Cardiac muscle cell (in vitro differentiated cells and primary cell): Measurements from ENCODE around the gene TIAM2. TPM values are rescaled to one million over a fixed set of nuclear protein-coding genes. Genes with fewer than 3 reads are reported as not detected.

ENCODE experiments used
- DNase-seq, 2 donors: peaks; one replicate each; pipeline versions ENCODE4 v3.0.0 to v3.0.0-alpha.2; 2010 to 2017; ENCODE audit warnings: low read depth in 1 of 2, low spot score in 1 of 2
- H3K27ac ChIP-seq: fragments of 200-600 bp; sonication (generic); 2 replicates; pipeline ENCODE4 v1.5.1; 2016
- H3K27me3 ChIP-seq: fragments of 200-600 bp; sonication (generic); 2 replicates; pipeline ENCODE4 v1.6.0; 2016; ENCODE audit warnings: control low read depth
- H3K36me3 ChIP-seq: fragments of 200-600 bp; sonication (generic); 2 replicates; pipeline ENCODE4 v1.5.1; 2016; ENCODE audit warnings: control low read depth
- H3K4me1 ChIP-seq: fragments of 200-600 bp; sonication (generic); 2 replicates; pipeline ENCODE4 v1.8.1; 2017; ENCODE audit warnings: low read depth, mild to moderate bottlenecking, mixed run types
- H3K4me3 ChIP-seq: fragments of 200-600 bp; sonication (generic); 2 replicates; pipeline ENCODE4 v1.5.1; 2016; ENCODE audit warnings: mild to moderate bottlenecking
- H3K9me3 ChIP-seq: fragments of 200-600 bp; sonication (generic); 2 replicates; pipeline ENCODE4 v1.5.1; 2017; ENCODE audit warnings: low read depth, mild to moderate bottlenecking, control low read depth
- CTCF ChIP-seq: IDR thresholded peaks from 2 replicates; pipeline ENCODE4 v1.5.1; 2012; ENCODE audit warnings: low read depth, mild to moderate bottlenecking, low read length
- polyA plus RNA-seq: library from polyadenylated mRNA; unstranded; fragments of >200 nt; fragmentation: Nextera tagmentation; extraction: Ambion mirVana; gene quantifications from 2 replicates; pipeline ENCODE4 v1.2.1, GENCODE V29; 2016
- total RNA-seq: library from RNA; depleted of rRNA; stranded (reverse); fragments of >200 nt; gene quantifications from 2 replicates; pipeline ENCODE4 v1.2.3, GENCODE V29; 2016

TIAM2 gene
- total and polyA plus RNA-seq, 2 experiments from 2014 or later, result 3.9 to 12.4 TPM

GRCh38 chr6:155219299-155219698, 224.2 kb downstream of the TIAM2 start:
- H3K36me3 ChIP-seq, result no peaks in the 10 kb centered on the region
- peaks cover 9% of the 10 kb centered on the region for H3K27me3 ChIP-seq
- H3K27ac ChIP-seq, result no peak overlapping the region
- no peaks in the 10 kb centered on the region for H3K4me1 ChIP-seq
- TF ChIP-seq CTCF, result no peak
- H3K9me3 ChIP-seq, result no peaks in the 10 kb centered on the region
- DNase-seq, result no peak
- no peak overlapping the region for H3K4me3 ChIP-seq

- Histone ChIP-seq H3K4me3 (no peak overlapping the region), H3K36me3 (no peaks in the 10 kb centered on the region), H3K9me3 (no peaks in the 10 kb centered on the region), H3K27ac (no peak overlapping the region), H3K4me1 (no peaks in the 10 kb centered on the region), H3K27me3 (peaks cover 12% of the 10 kb centered on the region)
- no peak for DNase-seq
- TF ChIP-seq CTCF, result no peak
These were observed 224.8 kb downstream of the TIAM2 start for GRCh38 chr6:155219858-155220301.

GRCh38 chr6:155221086-155221485, 226.0 kb downstream of the TIAM2 start:
- H3K4me1 ChIP-seq, result no peaks in the 10 kb centered on the region

GRCh38 chr6:155222506-155222905, 227.4 kb downstream of the TIAM2 start:
- Histone ChIP-seq H3K36me3 (no peaks in the 10 kb centered on the region), H3K4me3 (no peak overlapping the region), H3K27me3 (peaks cover 10% of the 10 kb centered on the region), H3K4me1 (no peaks in the 10 kb centered on the region), H3K27ac (no peak overlapping the region), H3K9me3 (no peaks in the 10 kb centered on the region)
- no peak for TF ChIP-seq CTCF
- DNase-seq, result no peak

More at GRCh38 chr6:155221086-155221485, 226.0 kb downstream of the TIAM2 start:
- Histone ChIP-seq H3K9me3 (no peaks in the 10 kb centered on the region), H3K27me3 (peaks cover 12% of the 10 kb centered on the region), H3K27ac (no peak overlapping the region), H3K36me3 (no peaks in the 10 kb centered on the region), H3K4me3 (no peak overlapping the region)
- no peak for TF ChIP-seq CTCF
- DNase-seq, result no peak

GRCh38 chr6:155223646-155224451, 228.7 kb downstream of the TIAM2 start:
- no peak for TF ChIP-seq CTCF
- Histone ChIP-seq H3K36me3 (no peaks in the 10 kb centered on the region), H3K27me3 (peaks cover 9% of the 10 kb centered on the region), H3K4me3 (no peak overlapping the region), H3K27ac (no peak overlapping the region), H3K4me1 (no peaks in the 10 kb centered on the region), H3K9me3 (no peaks in the 10 kb centered on the region)
- DNase-seq, result peak in 1 of 2 donors; percentile 78
